Measurements from ENCODE around the gene TGFB1I1. TPM values are rescaled to one million over a fixed set of nuclear protein-coding genes. Genes with fewer than 3 reads are reported as not detected.

Gene TGFB1I1
- total and polyA plus RNA-seq, 2 donors (not counting 1 experiment from before 2014, with no cell fraction given) = 0.16 to 4.0 TPM

DNA sequence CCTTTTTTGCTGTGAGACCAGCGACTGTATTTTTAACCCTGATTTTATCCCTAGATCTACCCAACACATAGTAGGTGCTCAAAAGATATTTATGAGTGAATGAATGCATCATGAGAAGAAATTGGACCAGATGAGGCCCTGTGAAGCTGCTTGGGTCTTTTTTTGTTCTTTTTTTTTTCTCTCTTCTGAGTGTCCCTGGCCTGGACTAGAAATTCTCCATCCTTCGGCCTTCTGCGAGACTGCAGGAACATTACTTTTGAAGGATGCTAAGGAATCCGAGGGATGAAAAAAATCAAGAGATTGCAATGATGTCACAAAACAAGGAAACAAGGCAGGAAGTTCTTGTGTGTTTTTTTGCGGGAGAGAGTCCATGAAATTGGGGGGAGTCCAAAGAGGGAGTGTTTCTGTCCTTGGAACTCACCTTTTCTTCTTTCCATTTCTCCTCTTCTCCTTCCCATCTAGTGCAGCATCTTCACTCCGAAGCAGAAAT is 36.8 kb downstream of the TGFB1I1 start:
- H3K9me3 Mint-ChIP-seq (ENCODE audit: insufficient read depth) = no peaks in the 10 kb centered on the region
- DNase-seq (no peak), ATAC-seq (ENCODE audit: low read depth) (no peak)
- H2AFZ ChIP-seq (ENCODE audit: insufficient read depth, low read depth, low read length, poor library complexity, severe bottlenecking) = peak overlapping the region; percentile 85
- H3K27ac ChIP-seq (ENCODE audit: low read length in 2 of 2) = peak overlapping the region; percentile 80 to 88
- intact Hi-C loops (cut with micrococcal nuclease) = loop anchor here (1.0 kb wide), 4 partner anchors 21 to 205 kb away; partner anchors contain the start of gene ARMC5
- peaks cover 0 to 3% of the 10 kb centered on the region in 2 experiments for H3K36me3 ChIP-seq (replicated peaks in 1 of 2; ENCODE audit: control extremely low read depth in 1 of 2, control insufficient read depth in 1 of 2, extremely low read depth in 1 of 2, insufficient read depth in 2 of 2, low read length in 1 of 2)
- no peaks in the 10 kb centered on the region for H4K20me1 ChIP-seq (ENCODE audit: control insufficient read depth, insufficient read depth, low read length, poor library complexity, severe bottlenecking)
- ChIA-PET CTCF (interaction anchor here (1.0 to 1.4 kb wide), 2 partner anchors 48 to 329 kb away, joined by 3 to 7 read pairs; partner anchors contain the start of gene FUS), POLR2A (interaction anchor here (1.0 kb wide), 3 partner anchors 10 to 49 kb away, joined by 3 to 5 read pairs (median 3); partner anchors contain the start of gene ARMC5)
- H3K27ac Mint-ChIP-seq = peak overlapping the region; percentile 95
- no peaks in the 10 kb centered on the region for H3K27me3 ChIP-seq (replicated peaks in 1 of 4; ENCODE audit: control extremely low read depth in 1 of 4, control insufficient read depth in 3 of 4, insufficient read depth in 4 of 4, low read length in 3 of 4)
- no peaks in the 10 kb centered on the region for H3K9me3 ChIP-seq (ENCODE audit: control extremely low read depth in 1 of 3, control insufficient read depth in 2 of 3, insufficient read depth in 1 of 3, low read length in 2 of 3)
- H3K79me2 ChIP-seq (ENCODE audit: control insufficient read depth, insufficient read depth, low read length) = peaks cover 18% of the 10 kb centered on the region
- peak overlapping the region; percentile 92 for H3K4me3 Mint-ChIP-seq
- H3K4me1 ChIP-seq (ENCODE audit: control insufficient read depth in 2 of 2, insufficient read depth in 2 of 2, low read length in 2 of 2) = peaks cover 32 to 33% of the 10 kb centered on the region in 2 donors
- H3K9ac ChIP-seq (ENCODE audit: low read length) = peak overlapping the region; percentile 84
- no peaks in the 10 kb centered on the region for H3K27me3 Mint-ChIP-seq
- H3K4me3 ChIP-seq (ENCODE audit: control extremely low read depth in 1 of 5, extremely low read depth in 1 of 5, insufficient read depth in 1 of 5, low read depth in 2 of 5, low read length in 4 of 5) = peak overlapping the region; percentile 36 to 95 (median 87)
- H3K4me1 Mint-ChIP-seq = peaks cover 43% of the 10 kb centered on the region
- 22% methylated on average over 4 of the region's 6 CpGs for WGBS (ENCODE audit: insufficient coverage)
- no peak for TF ChIP-seq EZH2 (IDR thresholded peaks at IDR 0.05; ENCODE audit: borderline replicate concordance, insufficient read depth, low read depth, low read length, poor library complexity, severe bottlenecking)
- TF ChIP-seq, protein P1, sequence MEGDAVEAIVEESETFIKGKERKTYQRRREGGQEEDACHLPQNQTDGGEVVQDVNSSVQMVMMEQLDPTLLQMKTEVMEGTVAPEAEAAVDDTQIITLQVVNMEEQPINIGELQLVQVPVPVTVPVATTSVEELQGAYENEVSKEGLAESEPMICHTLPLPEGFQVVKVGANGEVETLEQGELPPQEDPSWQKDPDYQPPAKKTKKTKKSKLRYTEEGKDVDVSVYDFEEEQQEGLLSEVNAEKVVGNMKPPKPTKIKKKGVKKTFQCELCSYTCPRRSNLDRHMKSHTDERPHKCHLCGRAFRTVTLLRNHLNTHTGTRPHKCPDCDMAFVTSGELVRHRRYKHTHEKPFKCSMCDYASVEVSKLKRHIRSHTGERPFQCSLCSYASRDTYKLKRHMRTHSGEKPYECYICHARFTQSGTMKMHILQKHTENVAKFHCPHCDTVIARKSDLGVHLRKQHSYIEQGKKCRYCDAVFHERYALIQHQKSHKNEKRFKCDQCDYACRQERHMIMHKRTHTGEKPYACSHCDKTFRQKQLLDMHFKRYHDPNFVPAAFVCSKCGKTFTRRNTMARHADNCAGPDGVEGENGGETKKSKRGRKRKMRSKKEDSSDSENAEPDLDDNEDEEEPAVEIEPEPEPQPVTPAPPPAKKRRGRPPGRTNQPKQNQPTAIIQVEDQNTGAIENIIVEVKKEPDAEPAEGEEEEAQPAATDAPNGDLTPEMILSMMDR (IDR thresholded peaks at IDR 0.05) = no peak
- peak overlapping the region; percentile 90 for H3K4me2 ChIP-seq (replicated peaks; ENCODE audit: low read depth, low read length, poor library complexity, severe bottlenecking)

DNA sequence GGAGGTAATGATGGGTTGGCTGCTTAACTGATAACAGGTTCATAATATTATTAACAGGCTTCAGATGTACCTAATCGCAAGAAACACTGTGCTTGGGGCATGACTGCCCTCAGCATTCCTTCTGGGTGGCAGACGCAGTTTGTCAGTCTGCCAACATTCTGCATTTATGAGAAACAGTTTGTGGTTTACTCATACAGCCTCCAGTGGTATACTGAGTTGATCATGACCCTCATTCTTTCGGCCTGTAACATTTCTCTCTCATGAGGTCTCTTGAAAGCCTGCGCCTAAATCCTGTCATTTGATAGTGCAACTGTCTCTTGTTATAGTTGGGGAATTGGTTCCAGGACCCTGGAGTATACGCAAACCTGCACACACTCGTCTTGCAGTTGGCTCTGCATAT is 41.2 kb downstream of the TGFB1I1 start:
- H3K9ac ChIP-seq (ENCODE audit: low read length) = no peak overlapping the region
- Mint-ChIP-seq H3K27me3 (peaks cover 11% of the 10 kb centered on the region), H3K4me1 (peaks cover 20% of the 10 kb centered on the region), H3K4me3 (no peak overlapping the region), H3K9me3 (ENCODE audit: insufficient read depth) (no peaks in the 10 kb centered on the region), H3K27ac (no peak overlapping the region)
- ChIA-PET CTCF (no interaction called here), POLR2A (no interaction called here)
- no peak for ATAC-seq (ENCODE audit: low read depth)
- H3K79me2 ChIP-seq (ENCODE audit: control insufficient read depth, insufficient read depth, low read length) = peaks cover 18% of the 10 kb centered on the region
- no peak overlapping the region for H2AFZ ChIP-seq (ENCODE audit: insufficient read depth, low read depth, low read length, poor library complexity, severe bottlenecking)
- WGBS (ENCODE audit: insufficient coverage) = 83% methylated on average over 3 of the region's 6 CpGs
- H3K9me3 ChIP-seq (ENCODE audit: control extremely low read depth in 1 of 3, control insufficient read depth in 2 of 3, insufficient read depth in 1 of 3, low read length in 2 of 3) = peaks cover 0 to 6% (median 0%) of the 10 kb centered on the region in 3 donors
- H3K4me3 ChIP-seq (ENCODE audit: control extremely low read depth in 1 of 5, extremely low read depth in 1 of 5, insufficient read depth in 1 of 5, low read depth in 2 of 5, low read length in 4 of 5) = no peak overlapping the region
- H3K36me3 ChIP-seq (replicated peaks in 1 of 2; ENCODE audit: control extremely low read depth in 1 of 2, control insufficient read depth in 1 of 2, extremely low read depth in 1 of 2, insufficient read depth in 2 of 2, low read length in 1 of 2) = no peaks in the 10 kb centered on the region
- intact Hi-C loops (cut with micrococcal nuclease) = no loop called here
- no peaks in the 10 kb centered on the region for H4K20me1 ChIP-seq (ENCODE audit: control insufficient read depth, insufficient read depth, low read length, poor library complexity, severe bottlenecking)
- no peak overlapping the region for H3K4me2 ChIP-seq (replicated peaks; ENCODE audit: low read depth, low read length, poor library complexity, severe bottlenecking)
- no peak for DNase-seq
- H3K27me3 ChIP-seq (replicated peaks in 1 of 4; ENCODE audit: control extremely low read depth in 1 of 4, control insufficient read depth in 3 of 4, insufficient read depth in 4 of 4, low read length in 3 of 4) = no peaks in the 10 kb centered on the region
- H3K27ac ChIP-seq (ENCODE audit: low read length in 2 of 2) = no peak overlapping the region
- TF ChIP-seq, protein P1 (IDR thresholded peaks at IDR 0.05) = no peak
- no peak for TF ChIP-seq EZH2 (IDR thresholded peaks at IDR 0.05; ENCODE audit: borderline replicate concordance, insufficient read depth, low read depth, low read length, poor library complexity, severe bottlenecking)
- H3K4me1 ChIP-seq (ENCODE audit: control insufficient read depth in 2 of 2, insufficient read depth in 2 of 2, low read length in 2 of 2) = peaks cover 13 to 14% of the 10 kb centered on the region in 2 donors
